Activated naive CD4-positive, alpha-beta T cell treated with anti-CD3 and anti-CD28 coated beads, Interleukin-2, amount 50 U/mL, for 72 hours (primary cell): ENCODE results near the gene CAMSAP2. TPM values are rescaled to one million over a fixed set of nuclear protein-coding genes. Genes with fewer than 3 reads are reported as not detected.
"Not testable (repeated sequence)": the region's sequence is repeated elsewhere in the genome, so short reads cannot be mapped to it uniquely, and the experiment has no call there.

Experiments used
- ATAC-seq, 2 donors: fragments of 150-1000 bp; cut with Tn5 transposase; 2 replicates each; pipeline ENCODE4 v1.10.0; 2021; ENCODE audit warnings: mild to moderate bottlenecking in 2 of 2, moderate library complexity in 2 of 2
- DNase-seq, 2 donors: peaks; one replicate each; pipeline ENCODE4 v3.0.0; 2021 to 2022; ENCODE audit warnings: low spot score in 2 of 2
- H3K27ac Mint-ChIP-seq, 2 donors: one replicate each; pipeline ENCODE4 v1.8.0; 2022; ENCODE audit warnings: mild to moderate bottlenecking in 2 of 2, mixed read lengths in 2 of 2
- H3K36me3 Mint-ChIP-seq, 2 donors: one replicate each; pipeline ENCODE4 v1.8.0; 2022; ENCODE audit warnings: mixed read lengths in 2 of 2
- H3K9me3 Mint-ChIP-seq, 2 donors: one replicate each; pipeline ENCODE4 v1.8.0; 2022; ENCODE audit warnings: mixed read lengths in 2 of 2
- total RNA-seq, 2 donors: library from RNA; stranded (reverse); gene quantifications; one replicate each; pipeline ENCODE4 v1.2.3, GENCODE V29; 2022

Gene CAMSAP2
- total RNA-seq, 2 donors from 2014 or later: 3.3 to 3.6 TPM

GRCh38 chr1:200771625-200772555 lies 33.2 kb downstream of the CAMSAP2 start:
- H3K9me3 Mint-ChIP-seq: no peaks in the 10 kb centered on the region
- peaks cover 0 to 10% of the 10 kb centered on the region in 2 donors for H3K36me3 Mint-ChIP-seq
- no peak for DNase-seq
- H3K27ac Mint-ChIP-seq: no peak overlapping the region
- no peak for ATAC-seq

- H3K36me3 Mint-ChIP-seq: no peaks in the 10 kb centered on the region
- no peak overlapping the region for H3K27ac Mint-ChIP-seq
- H3K9me3 Mint-ChIP-seq: no peaks in the 10 kb centered on the region
- DNase-seq (no peak), ATAC-seq (no peak)
Measured at GRCh38 chr1:200774311-200774710, 35.6 kb downstream of the CAMSAP2 start.

GRCh38 chr1:200774735-200775444 lies 36.2 kb downstream of the CAMSAP2 start:
- Mint-ChIP-seq H3K27ac (peak overlapping the region in 1 of 2 donors; percentile 54), H3K36me3 (no peaks in the 10 kb centered on the region), H3K9me3 (no peaks in the 10 kb centered on the region)
- ATAC-seq (no peak), DNase-seq (no peak)

- no peaks in the 10 kb centered on the region for H3K36me3 Mint-ChIP-seq
- no peak for ATAC-seq
- H3K9me3 Mint-ChIP-seq: no peaks in the 10 kb centered on the region
- no peak for DNase-seq
- no peak overlapping the region for H3K27ac Mint-ChIP-seq
Measured at GRCh38 chr1:200775850-200776249, 37.2 kb downstream of the CAMSAP2 start.

- Mint-ChIP-seq H3K9me3 (no peaks in the 10 kb centered on the region), H3K36me3 (no peaks in the 10 kb centered on the region), H3K27ac (no peak overlapping the region)
- no peak for DNase-seq
- ATAC-seq: peak in 1 of 2 donors; percentile 37
Measured at GRCh38 chr1:200776949-200777348, 38.3 kb downstream of the CAMSAP2 start.

GRCh38 chr1:200778766-200779165 lies 40.1 kb downstream of the CAMSAP2 start:
- ATAC-seq: no peak
- no peak for DNase-seq
- Mint-ChIP-seq H3K27ac (no peak overlapping the region), H3K36me3 (peaks cover 7% of the 10 kb centered on the region in 2 donors), H3K9me3 (no peaks in the 10 kb centered on the region)

- Mint-ChIP-seq H3K9me3 (no peaks in the 10 kb centered on the region), H3K36me3 (peaks cover 10 to 11% of the 10 kb centered on the region in 2 donors), H3K27ac (no peak overlapping the region)
- DNase-seq (no peak), ATAC-seq (no peak)
Measured at GRCh38 chr1:200779326-200779725, 40.6 kb downstream of the CAMSAP2 start.

- no peak for DNase-seq
- Mint-ChIP-seq H3K36me3 (peaks cover 10 to 11% of the 10 kb centered on the region in 2 donors), H3K9me3 (no peaks in the 10 kb centered on the region), H3K27ac (no peak overlapping the region)
- ATAC-seq: no peak
Measured at GRCh38 chr1:200780545-200781369, 42.1 kb downstream of the CAMSAP2 start.

GRCh38 chr1:200783926-200784325 lies 45.2 kb downstream of the CAMSAP2 start:
- H3K36me3 Mint-ChIP-seq: peaks cover 10 to 11% of the 10 kb centered on the region in 2 donors
- no peak overlapping the region for H3K27ac Mint-ChIP-seq
- H3K9me3 Mint-ChIP-seq: no peaks in the 10 kb centered on the region
- ATAC-seq: no peak
- DNase-seq: no peak

GRCh38 chr1:200784576-200784975 lies 45.9 kb downstream of the CAMSAP2 start:
- Mint-ChIP-seq H3K27ac (no peak overlapping the region), H3K9me3 (no peaks in the 10 kb centered on the region), H3K36me3 (peaks cover 10 to 16% of the 10 kb centered on the region in 2 donors)
- DNase-seq (no peak), ATAC-seq (no peak)

- DNase-seq (no peak), ATAC-seq (no peak)
- H3K27ac Mint-ChIP-seq: no peak overlapping the region
- H3K36me3 Mint-ChIP-seq: peaks cover 10 to 16% of the 10 kb centered on the region in 2 donors
- H3K9me3 Mint-ChIP-seq: no peaks in the 10 kb centered on the region
Measured at GRCh38 chr1:200786788-200787187, 48.1 kb downstream of the CAMSAP2 start.

- DNase-seq: no peak
- H3K27ac Mint-ChIP-seq: no peak overlapping the region
- peaks cover 10 to 16% of the 10 kb centered on the region in 2 donors for H3K36me3 Mint-ChIP-seq
- H3K9me3 Mint-ChIP-seq: no peaks in the 10 kb centered on the region
- ATAC-seq: no peak
Measured at GRCh38 chr1:200787896-200788387, 49.2 kb downstream of the CAMSAP2 start.

GRCh38 chr1:200791012-200791411 lies 52.3 kb downstream of the CAMSAP2 start:
- not testable (repeated sequence) for H3K27ac Mint-ChIP-seq, DNase-seq, ATAC-seq, H3K9me3 Mint-ChIP-seq, H3K36me3 Mint-ChIP-seq

GRCh38 chr1:200793677-200794076 lies 55.0 kb downstream of the CAMSAP2 start:
- Mint-ChIP-seq H3K36me3 (peaks cover 0 to 6% of the 10 kb centered on the region in 2 donors), H3K9me3 (no peaks in the 10 kb centered on the region), H3K27ac (no peak overlapping the region)
- DNase-seq: no peak
- no peak for ATAC-seq

GRCh38 chr1:200794506-200795065 lies 55.9 kb downstream of the CAMSAP2 start:
- no peak for ATAC-seq

GRCh38 chr1:200795156-200795555 lies 56.5 kb downstream of the CAMSAP2 start:
- no peak for DNase-seq
- Mint-ChIP-seq H3K9me3 (no peaks in the 10 kb centered on the region), H3K36me3 (no peaks in the 10 kb centered on the region), H3K27ac (no peak overlapping the region)
- ATAC-seq: no peak

More at GRCh38 chr1:200794506-200795065, 55.9 kb downstream of the CAMSAP2 start:
- no peaks in the 10 kb centered on the region for H3K9me3 Mint-ChIP-seq
- H3K27ac Mint-ChIP-seq: no peak overlapping the region
- no peak for DNase-seq
- peaks cover 0 to under 1% of the 10 kb centered on the region in 2 donors for H3K36me3 Mint-ChIP-seq
